GM23248 (cell line): ENCODE data around the gene HOXA4.

Source experiments
- EZH2 ChIP-seq: fragments of 200-600 bp; sonication (generic); IDR thresholded peaks from 2 replicates; pipeline ENCODE4 v1.6.1; 2018; ENCODE audit warnings: antibody characterized with exemption, mild to moderate bottlenecking; ENCODE audit not compliant: insufficient read depth, poor library complexity, severe bottlenecking
- EZH2phosphoT487 ChIP-seq: fragments of 200-600 bp; sonication (generic); IDR thresholded peaks from 2 replicates; pipeline ENCODE4 v1.6.1; 2018; ENCODE audit warnings: antibody characterized with exemption, moderate library complexity, mild to moderate bottlenecking, low read depth; ENCODE audit not compliant: insufficient read depth

DNA sequence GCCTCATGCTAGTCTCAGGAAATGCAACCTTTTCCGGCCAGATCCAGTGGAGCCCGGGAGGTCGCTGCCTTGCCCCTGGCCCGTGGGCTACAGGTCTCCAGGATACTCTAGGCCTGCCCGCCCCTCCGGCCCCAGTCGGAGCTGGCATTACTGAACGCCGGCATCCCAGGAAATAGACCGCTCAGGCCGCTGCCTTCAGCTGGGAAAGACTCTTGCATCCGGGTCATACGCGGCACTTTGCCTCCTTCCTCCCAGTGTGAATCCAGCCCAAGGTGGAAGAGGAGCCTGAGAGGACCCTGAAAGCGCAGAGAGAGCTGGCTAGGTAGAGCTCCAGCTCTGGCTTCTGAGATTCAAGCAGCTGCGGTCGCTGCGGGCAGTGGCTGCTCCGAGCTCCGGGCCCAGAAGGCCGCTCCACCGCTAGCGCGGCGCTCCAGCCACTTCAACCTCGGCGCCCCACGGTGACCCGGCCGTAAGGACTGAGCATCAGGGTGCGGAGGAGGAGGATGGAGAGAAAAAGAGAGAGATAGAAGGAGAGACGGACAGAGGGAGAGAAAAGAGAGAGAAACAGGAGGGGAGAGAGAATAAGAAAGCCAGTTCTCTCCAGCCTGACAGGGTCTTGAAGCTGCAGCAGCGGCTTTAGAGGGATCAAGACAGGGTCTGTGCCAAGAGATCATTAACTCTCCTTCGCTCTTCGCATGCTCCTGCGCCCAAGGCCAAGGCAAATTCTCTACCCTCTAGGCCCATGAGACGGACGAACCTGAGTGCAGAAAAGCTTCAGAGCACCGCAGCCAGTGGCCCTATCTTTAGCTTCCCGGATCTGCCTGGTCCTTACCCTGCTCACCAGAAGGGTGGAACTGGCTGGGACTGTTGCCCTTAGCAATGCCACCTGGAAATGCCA is 45.3 kb upstream of the HOXA4 start:
- TF ChIP-seq EZH2 = no peak
- TF ChIP-seq EZH2phosphoT487 = no peak
